ENCODE results near the gene ATL1.
"Not testable (repeated sequence)": the region's sequence is repeated elsewhere in the genome, so short reads cannot be mapped to it uniquely, and the experiment has no call there.

The ATL1 gene

DNA sequence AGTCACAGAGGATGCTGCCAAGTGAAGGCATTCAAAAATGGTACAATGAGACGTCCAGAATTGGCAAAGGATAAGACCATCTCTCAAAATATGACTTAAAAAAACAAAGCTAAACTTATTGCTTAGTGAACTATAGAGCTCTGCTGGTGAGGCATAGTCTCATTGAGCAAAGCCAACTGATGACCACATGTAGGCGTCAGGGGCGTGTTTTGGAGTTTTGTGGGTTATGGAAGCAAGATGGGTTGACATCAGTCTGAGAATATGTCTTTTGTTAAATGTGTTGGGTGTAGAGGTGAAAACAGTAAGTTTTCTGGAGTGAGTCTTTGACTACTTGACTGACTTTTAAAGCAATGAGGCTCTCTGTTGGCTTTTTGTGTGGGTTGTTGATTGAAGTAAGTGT lies 47.2 kb downstream of the ATL1 start:
- Mint-ChIP-seq H3K27me3 (no peaks in the 10 kb centered on the region), H3K4me1 (no peaks in the 10 kb centered on the region), H3K9me3 (no peaks in the 10 kb centered on the region), H3K4me3 (no peak overlapping the region), H3K27ac (no peak overlapping the region), H3K36me3 (no peaks in the 10 kb centered on the region)

- no peaks in the 10 kb centered on the region for H3K9me3 Mint-ChIP-seq
- no peaks in the 10 kb centered on the region for H3K4me1 Mint-ChIP-seq
- H3K36me3 Mint-ChIP-seq, result no peaks in the 10 kb centered on the region
- no peak overlapping the region for H3K4me3 Mint-ChIP-seq
- no peaks in the 10 kb centered on the region for H3K27me3 Mint-ChIP-seq
- H3K27ac Mint-ChIP-seq, result no peak overlapping the region
Measured at GRCh38 chr14:50607761-50608160, 47.8 kb downstream of the ATL1 start.

GRCh38 chr14:50608302-50608851 lies 48.4 kb downstream of the ATL1 start:
- H3K4me1 Mint-ChIP-seq, result no peaks in the 10 kb centered on the region
- no peak overlapping the region for H3K4me3 Mint-ChIP-seq
- H3K27ac Mint-ChIP-seq, result no peak overlapping the region
- no peaks in the 10 kb centered on the region for H3K9me3 Mint-ChIP-seq
- H3K36me3 Mint-ChIP-seq, result no peaks in the 10 kb centered on the region
- H3K27me3 Mint-ChIP-seq, result no peaks in the 10 kb centered on the region

DNA sequence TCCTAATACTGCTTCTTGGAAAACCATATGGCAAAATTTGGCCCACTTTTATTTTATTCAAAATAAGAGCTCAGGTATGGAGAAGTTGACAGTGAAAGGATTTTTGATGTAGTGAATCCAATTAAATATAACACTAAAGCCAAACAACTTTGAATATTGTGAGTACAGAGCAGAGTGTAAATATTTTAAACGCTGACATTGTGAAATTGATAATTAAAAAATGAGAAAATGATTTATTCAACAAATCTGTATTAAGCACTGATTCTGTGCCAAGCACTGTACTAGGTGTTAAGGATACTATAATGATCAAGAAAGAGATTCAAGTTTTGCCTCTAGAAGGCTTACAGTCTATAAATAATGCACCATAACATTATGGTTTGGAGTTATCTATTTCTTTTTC lies 50.5 kb downstream of the ATL1 start:
- Mint-ChIP-seq H3K27ac (no peak overlapping the region), H3K9me3 (no peaks in the 10 kb centered on the region), H3K36me3 (peaks cover 2% of the 10 kb centered on the region), H3K4me1 (no peaks in the 10 kb centered on the region), H3K27me3 (no peaks in the 10 kb centered on the region), H3K4me3 (no peak overlapping the region)

GRCh38 chr14:50612806-50613205 lies 52.9 kb downstream of the ATL1 start:
- H3K9me3 Mint-ChIP-seq, result no peaks in the 10 kb centered on the region
- no peaks in the 10 kb centered on the region for H3K27me3 Mint-ChIP-seq
- H3K27ac Mint-ChIP-seq, result no peak overlapping the region
- H3K4me1 Mint-ChIP-seq, result no peaks in the 10 kb centered on the region
- H3K4me3 Mint-ChIP-seq, result no peak overlapping the region
- peaks cover 5% of the 10 kb centered on the region for H3K36me3 Mint-ChIP-seq

GRCh38 chr14:50615056-50615455 lies 55.1 kb downstream of the ATL1 start:
- H3K4me3 Mint-ChIP-seq, result no peak overlapping the region
- H3K4me1 Mint-ChIP-seq, result no peaks in the 10 kb centered on the region
- H3K27me3 Mint-ChIP-seq, result no peaks in the 10 kb centered on the region
- H3K27ac Mint-ChIP-seq, result no peak overlapping the region
- H3K36me3 Mint-ChIP-seq, result peaks cover 5% of the 10 kb centered on the region
- no peaks in the 10 kb centered on the region for H3K9me3 Mint-ChIP-seq

DNA sequence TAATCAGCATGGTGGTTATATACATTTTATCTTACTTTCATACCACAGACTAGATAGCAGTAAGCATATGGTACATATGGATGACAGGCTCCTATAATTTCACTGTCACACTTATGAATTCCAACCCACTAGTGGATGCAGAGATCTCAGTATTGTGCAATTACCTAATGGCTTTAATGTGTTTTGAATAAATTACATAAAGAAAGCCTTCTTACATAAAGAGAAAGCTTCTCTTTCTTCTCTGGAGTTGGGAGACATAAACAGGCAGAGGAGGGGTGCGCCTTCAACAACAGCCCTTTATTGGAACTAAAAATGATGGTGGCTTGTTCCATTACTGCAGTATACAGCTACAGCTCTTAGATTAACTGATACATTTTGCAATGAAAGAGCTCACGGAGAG lies 55.6 kb downstream of the ATL1 start:
- no peak overlapping the region for H3K27ac Mint-ChIP-seq
- H3K27me3 Mint-ChIP-seq, result no peaks in the 10 kb centered on the region
- H3K4me3 Mint-ChIP-seq, result no peak overlapping the region
- H3K9me3 Mint-ChIP-seq, result no peaks in the 10 kb centered on the region
- H3K4me1 Mint-ChIP-seq, result no peaks in the 10 kb centered on the region
- H3K36me3 Mint-ChIP-seq, result peaks cover 5% of the 10 kb centered on the region

GRCh38 chr14:50616275-50616674 lies 56.3 kb downstream of the ATL1 start:
- Mint-ChIP-seq H3K4me1 (no peaks in the 10 kb centered on the region), H3K9me3 (no peaks in the 10 kb centered on the region), H3K36me3 (peaks cover 5% of the 10 kb centered on the region), H3K27ac (no peak overlapping the region), H3K4me3 (no peak overlapping the region), H3K27me3 (no peaks in the 10 kb centered on the region)

DNA sequence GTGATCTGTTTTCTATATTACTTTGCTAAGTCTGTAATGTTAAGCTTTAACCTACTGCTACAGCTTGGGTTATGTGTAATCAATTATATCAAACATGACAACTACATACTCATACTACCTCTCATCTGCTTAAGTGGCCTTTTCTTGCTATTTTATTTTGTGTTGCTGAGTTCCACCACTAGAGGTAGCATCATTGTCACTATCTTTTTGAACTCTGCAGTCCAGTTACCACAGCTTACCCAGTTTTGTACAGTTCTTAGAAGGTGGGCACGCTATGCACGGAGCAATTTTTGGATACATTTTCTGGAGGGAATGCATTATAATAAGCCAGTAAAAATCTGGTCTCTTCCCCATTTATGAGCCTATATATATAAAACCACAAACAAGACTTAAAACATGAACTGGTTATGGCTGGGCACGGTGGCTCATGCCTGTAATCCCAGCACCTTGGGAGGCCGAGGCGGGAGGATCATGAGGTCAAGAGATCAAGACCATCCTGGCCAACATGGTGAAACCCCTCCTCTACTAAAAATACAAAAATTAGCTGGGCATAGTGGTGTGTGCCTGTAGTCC lies 59.7 kb downstream of the ATL1 start:
- H3K4me3 Mint-ChIP-seq, result no peak overlapping the region
- no peaks in the 10 kb centered on the region for H3K9me3 Mint-ChIP-seq
- H3K27me3 Mint-ChIP-seq, result no peaks in the 10 kb centered on the region
- no peak overlapping the region for H3K27ac Mint-ChIP-seq
- H3K36me3 Mint-ChIP-seq, result peaks cover 7% of the 10 kb centered on the region
- no peaks in the 10 kb centered on the region for H3K4me1 Mint-ChIP-seq

- Mint-ChIP-seq H3K27ac (no peak overlapping the region), H3K9me3 (no peaks in the 10 kb centered on the region), H3K4me3 (no peak overlapping the region), H3K36me3 (peaks cover 6% of the 10 kb centered on the region), H3K27me3 (no peaks in the 10 kb centered on the region), H3K4me1 (no peaks in the 10 kb centered on the region)
Measured at GRCh38 chr14:50620341-50620740, 60.4 kb downstream of the ATL1 start.

- Mint-ChIP-seq H3K4me3 (no peak overlapping the region), H3K36me3 (peaks cover 2% of the 10 kb centered on the region), H3K9me3 (no peaks in the 10 kb centered on the region), H3K27ac (no peak overlapping the region), H3K27me3 (no peaks in the 10 kb centered on the region), H3K4me1 (no peaks in the 10 kb centered on the region)
Measured at GRCh38 chr14:50622978-50623377, 63.0 kb downstream of the ATL1 start.

- Mint-ChIP-seq H3K27ac (no peak overlapping the region), H3K27me3 (no peaks in the 10 kb centered on the region), H3K4me1 (no peaks in the 10 kb centered on the region), H3K4me3 (no peak overlapping the region), H3K36me3 (peaks cover 2% of the 10 kb centered on the region), H3K9me3 (no peaks in the 10 kb centered on the region)
Measured at GRCh38 chr14:50624447-50624846, 64.5 kb downstream of the ATL1 start.

DNA sequence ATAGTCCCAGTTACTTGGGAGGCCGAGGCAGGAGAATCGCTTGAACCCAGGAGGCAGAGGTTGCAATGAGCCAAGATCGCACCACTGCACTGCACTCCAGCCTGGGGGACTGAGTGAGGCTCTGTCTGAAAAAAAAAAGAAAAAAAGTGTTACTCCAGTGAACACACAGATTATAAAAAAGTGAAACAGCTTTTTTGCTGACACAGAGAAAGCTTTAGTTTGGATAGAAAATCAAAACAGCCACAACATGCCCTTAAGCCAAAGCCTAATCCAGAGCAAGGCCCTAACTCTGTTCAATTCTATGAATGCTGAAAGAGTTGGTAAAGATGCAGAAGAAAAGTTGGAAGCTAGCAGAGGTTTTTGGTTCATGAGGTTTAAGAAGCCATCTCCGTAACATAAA lies 65.0 kb downstream of the ATL1 start:
- not testable (repeated sequence) for H3K4me3 Mint-ChIP-seq, H3K27me3 Mint-ChIP-seq, H3K36me3 Mint-ChIP-seq, H3K4me1 Mint-ChIP-seq, H3K27ac Mint-ChIP-seq, H3K9me3 Mint-ChIP-seq

DNA sequence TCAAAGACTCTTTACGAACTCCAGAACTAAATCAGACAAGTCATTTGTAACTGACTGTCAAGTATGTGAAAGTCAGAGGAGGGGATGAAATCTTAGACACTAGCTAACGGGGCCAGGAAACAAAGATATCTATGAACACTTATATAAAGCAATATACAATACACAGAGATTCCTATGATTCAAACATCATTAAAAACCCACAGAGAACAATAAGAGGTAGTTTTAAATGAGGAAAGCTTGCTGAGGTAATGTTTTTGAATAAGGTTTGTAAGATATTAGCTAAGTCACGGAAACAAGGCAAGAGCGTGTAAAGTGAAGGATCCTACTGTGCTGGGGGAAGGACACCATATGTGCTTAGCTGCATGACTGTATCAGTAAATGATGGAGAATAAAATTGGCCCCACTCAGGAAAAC lies 71.5 kb downstream of the ATL1 start:
- Mint-ChIP-seq H3K36me3 (peaks cover 3% of the 10 kb centered on the region), H3K27ac (no peak overlapping the region), H3K27me3 (no peaks in the 10 kb centered on the region), H3K4me1 (no peaks in the 10 kb centered on the region), H3K4me3 (no peak overlapping the region), H3K9me3 (no peaks in the 10 kb centered on the region)

DNA sequence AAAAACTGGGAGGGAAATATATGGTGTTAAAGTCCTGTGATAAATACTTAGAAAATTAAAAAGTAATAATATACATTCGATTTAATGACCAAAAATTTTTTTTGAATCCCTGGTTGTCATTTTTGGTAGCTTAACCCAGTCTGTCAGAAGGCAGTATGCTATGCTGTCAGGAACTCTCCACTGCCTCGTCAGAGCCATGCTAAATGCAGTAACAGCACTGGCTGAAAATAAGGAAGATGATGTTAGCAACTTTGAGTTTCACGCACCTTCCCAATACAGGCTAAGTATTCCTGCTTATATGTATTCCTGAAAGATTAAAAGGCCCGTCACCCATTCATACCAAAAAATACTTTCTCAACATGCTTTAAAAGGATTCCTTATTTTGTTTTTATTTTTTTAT lies 74.0 kb downstream of the ATL1 start:
- Mint-ChIP-seq H3K27ac (no peak overlapping the region), H3K27me3 (no peaks in the 10 kb centered on the region), H3K9me3 (no peaks in the 10 kb centered on the region), H3K4me3 (no peak overlapping the region), H3K36me3 (peaks cover 3% of the 10 kb centered on the region), H3K4me1 (no peaks in the 10 kb centered on the region)

DNA sequence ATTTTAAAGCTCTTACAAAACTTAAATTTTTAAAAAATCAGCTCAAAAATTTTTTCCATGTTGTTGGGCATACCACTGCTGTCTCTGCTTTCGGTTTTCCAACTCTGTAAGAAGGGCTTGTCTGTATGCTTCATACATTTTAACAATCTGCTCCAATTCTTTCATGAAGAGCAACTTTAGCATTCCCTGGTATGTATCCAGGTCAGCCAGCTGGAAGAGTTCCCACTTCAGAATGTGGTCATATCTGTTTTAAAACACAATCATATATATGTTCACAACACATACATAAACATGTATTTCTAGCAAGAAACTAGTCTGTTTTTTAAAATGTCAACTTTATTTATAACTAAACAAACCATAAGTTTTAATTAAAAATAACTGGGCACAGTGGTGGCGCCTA lies 75.2 kb downstream of the ATL1 start:
- Mint-ChIP-seq H3K4me3 (no peak overlapping the region), H3K9me3 (no peaks in the 10 kb centered on the region), H3K27ac (no peak overlapping the region), H3K36me3 (peaks cover 9% of the 10 kb centered on the region), H3K27me3 (no peaks in the 10 kb centered on the region), H3K4me1 (no peaks in the 10 kb centered on the region)

GRCh38 chr14:50647282-50647681 lies 87.3 kb downstream of the ATL1 start:
- H3K27me3 Mint-ChIP-seq, result no peaks in the 10 kb centered on the region
- no peak overlapping the region for H3K27ac Mint-ChIP-seq
- peaks cover 5% of the 10 kb centered on the region for H3K36me3 Mint-ChIP-seq
- H3K4me1 Mint-ChIP-seq, result peaks cover 5% of the 10 kb centered on the region
- no peak overlapping the region for H3K4me3 Mint-ChIP-seq
- no peaks in the 10 kb centered on the region for H3K9me3 Mint-ChIP-seq

Measured in activated naive CD4-positive, alpha-beta T cell treated with anti-CD3 and anti-CD28 coated beads, Interleukin-2, amount 50 U/mL, for 24 hours (primary cell).